Liver (tissue), 9 donors: ENCODE data around the gene B3GNT3. TPM values are rescaled to one million over a fixed set of nuclear protein-coding genes. Genes with fewer than 3 reads are reported as not detected.

Experiments
- DNase-seq: peaks from one replicate; pipeline ENCODE4 v3.0.0-alpha.2; 2017; ENCODE audit warnings: low spot score
- H3K27ac ChIP-seq, 2 donors: one replicate each; pipeline ENCODE4 v1.7.0; 2013; ENCODE audit warnings: inconsistent platforms in 2 of 2, low read length in 2 of 2, control low read depth in 1 of 2, low read depth in 1 of 2, mild to moderate bottlenecking in 1 of 2
- H3K27me3 ChIP-seq, 4 donors: one replicate each; pipeline versions ENCODE4 v1.6.1 to v1.7.0; 2013; ENCODE audit warnings: low read length in 3 of 4, inconsistent platforms in 1 of 4, mild to moderate bottlenecking in 1 of 4, moderate library complexity in 1 of 4; ENCODE audit not compliant: control insufficient read depth in 4 of 4, insufficient read depth in 4 of 4
- H3K36me3 ChIP-seq, 4 donors: one replicate each; pipeline versions ENCODE4 v1.6.1 to v1.7.0; 2013; ENCODE audit warnings: low read length in 3 of 4, mild to moderate bottlenecking in 3 of 4, low read depth in 1 of 4, moderate library complexity in 1 of 4; ENCODE audit not compliant: control insufficient read depth in 4 of 4, insufficient read depth in 3 of 4
- H3K4me1 ChIP-seq, 4 donors: one replicate each; pipeline versions ENCODE4 v1.6.1 to v1.7.0; 2013; ENCODE audit warnings: low read length in 3 of 4, mild to moderate bottlenecking in 3 of 4, moderate library complexity in 1 of 4; ENCODE audit not compliant: control insufficient read depth in 4 of 4, insufficient read depth in 4 of 4
- H3K4me3 ChIP-seq, 3 donors: one replicate each; pipeline versions ENCODE4 v1.6.1 to v1.7.0; 2013; ENCODE audit warnings: low read length in 3 of 3, control low read depth in 1 of 3, low read depth in 1 of 3, mild to moderate bottlenecking in 1 of 3
- H3K9ac ChIP-seq, 2 donors: one replicate each; pipeline ENCODE4 v1.7.0; 2013; ENCODE audit warnings: low read length in 2 of 2, mild to moderate bottlenecking in 2 of 2, moderate library complexity in 2 of 2, control low read depth in 1 of 2, low read depth in 1 of 2
- H3K9me3 ChIP-seq, 4 donors: one replicate each; pipeline versions ENCODE4 v1.6.1 to v1.7.0; 2013; ENCODE audit warnings: low read length in 3 of 4; ENCODE audit not compliant: control insufficient read depth in 4 of 4
- ATF3 ChIP-seq: IDR thresholded peaks from 2 replicates; pipeline ENCODE4 v1.6.1; 2016; ENCODE audit warnings: antibody characterized with exemption
- CTCF ChIP-seq: fragments of 150-350 bp; IDR thresholded peaks from 2 replicates; pipeline ENCODE4 v1.5.1; 2017; ENCODE audit warnings: improper control_type of control experiment, low read depth, low read length; ENCODE audit not compliant: missing input control
- EGR1 ChIP-seq, 2 donors: IDR thresholded peaks; 2 replicates each; pipeline ENCODE4 v1.6.1; 2016 to 2018; ENCODE audit warnings: antibody characterized with exemption in 2 of 2, low read depth in 2 of 2
- FOXA1 ChIP-seq: IDR thresholded peaks from 2 replicates; pipeline ENCODE4 v1.6.1; 2016; ENCODE audit warnings: antibody characterized with exemption
- FOXA2 ChIP-seq: IDR thresholded peaks from 2 replicates; pipeline ENCODE4 v1.6.1; 2016; ENCODE audit warnings: antibody characterized with exemption
- GABPA ChIP-seq, 2 donors: IDR thresholded peaks in 1 of 2; conservative IDR thresholded peaks in 1 of 2; 2 replicates each; pipeline ENCODE4 v1.6.1; 2016; ENCODE audit warnings: antibody characterized with exemption in 2 of 2, mild to moderate bottlenecking in 1 of 2, moderate library complexity in 1 of 2
- HNF4A ChIP-seq, 2 donors: conservative IDR thresholded peaks; 2 replicates each; pipeline ENCODE4 v1.6.1; 2016; ENCODE audit warnings: antibody characterized with exemption in 2 of 2, mild to moderate bottlenecking in 2 of 2
- HNF4G ChIP-seq: IDR thresholded peaks from 2 replicates; pipeline ENCODE4 v1.6.1; 2016; ENCODE audit warnings: antibody characterized with exemption
- JUND ChIP-seq, 2 donors: IDR thresholded peaks; 2 replicates each; pipeline ENCODE4 v1.6.1; 2016; ENCODE audit warnings: antibody characterized with exemption in 2 of 2
- MAX ChIP-seq: IDR thresholded peaks from 2 replicates; pipeline ENCODE4 v1.6.1; 2016; ENCODE audit warnings: antibody characterized with exemption
- NR2F2 ChIP-seq: IDR thresholded peaks from 2 replicates; pipeline ENCODE4 v1.6.1; 2016; ENCODE audit warnings: antibody characterized with exemption
- RAD21 ChIP-seq, 2 donors: IDR thresholded peaks; 2 replicates each; pipeline ENCODE4 v1.6.1; 2016; ENCODE audit warnings: antibody characterized with exemption in 2 of 2, mild to moderate bottlenecking in 2 of 2
- REST ChIP-seq: IDR thresholded peaks from 2 replicates; pipeline ENCODE4 v1.6.1; 2016; ENCODE audit warnings: antibody characterized with exemption, mild to moderate bottlenecking
- RXRA ChIP-seq, 2 donors: IDR thresholded peaks; 2 replicates each; pipeline ENCODE4 v1.6.1; 2017 to 2018; ENCODE audit warnings: antibody characterized with exemption in 2 of 2, mild to moderate bottlenecking in 1 of 2
- SP1 ChIP-seq: IDR thresholded peaks from 2 replicates; pipeline ENCODE4 v1.6.1; 2018; ENCODE audit warnings: antibody characterized with exemption, mild to moderate bottlenecking
- TAF1 ChIP-seq: conservative IDR thresholded peaks from 2 replicates; pipeline ENCODE4 v1.6.1; 2016; ENCODE audit warnings: antibody characterized with exemption, mild to moderate bottlenecking
- YY1 ChIP-seq: IDR thresholded peaks from 2 replicates; pipeline ENCODE4 v1.6.1; 2016; ENCODE audit warnings: antibody characterized with exemption, mild to moderate bottlenecking
- ZBTB33 ChIP-seq: IDR thresholded peaks from 2 replicates; pipeline ENCODE4 v1.6.1; 2016; ENCODE audit warnings: antibody characterized with exemption
- WGBS: extraction: QIAGEN DNeasy Blood & Tissue Kit; methylation state at CpG from one replicate; pipeline ENCODE4 v1.1.7; 2013; 5-methylcytosine and 5-hydroxymethylcytosine counted together
- polyA plus RNA-seq, 2 donors: library from polyadenylated mRNA; stranded (reverse) in 1 of 2; unstranded in 1 of 2; fragments of 200-250 nt in 1 of 2; fragments of >200 nt in 1 of 2; fragmentation: Nextera tagmentation in 1 of 2; extraction: Ambion mirVana in 1 of 2; gene quantifications; one replicate each; pipeline versions ENCODE4 v1.2.1 to v1.2.3, GENCODE V29; 2013 to 2015
- total RNA-seq, 2 donors: library from RNA; depleted of rRNA; stranded (reverse); fragments of >200 nt; gene quantifications; one replicate each; pipeline ENCODE4 v1.2.3, GENCODE V29; 2014
- donor health status: healthy.
- donor health status: healthy.
- donor health status: healthy.
- donor health status: healthy.
- donor health status: healthy.

The B3GNT3 gene
- total and polyA plus RNA-seq, 4 donors: 0.14 to 2.1 (median 1.1) TPM

GRCh38 chr19:17832443-17833208, 37.7 kb downstream of the B3GNT3 start:
- H3K36me3 ChIP-seq: no peaks in the 10 kb centered on the region
- peaks cover 0 to 3% (median 0%) of the 10 kb centered on the region in 4 donors for H3K4me1 ChIP-seq
- TF ChIP-seq CTCF (no peak), NR2F2 (no peak), HNF4G (no peak)
- 85% methylated on average over 17 of the region's 17 CpGs for WGBS
- DNase-seq: no peak
- H3K27me3 ChIP-seq: peaks cover 0 to 4% (median 0%) of the 10 kb centered on the region in 4 donors
- no peak overlapping the region for H3K4me3 ChIP-seq
- H3K9me3 ChIP-seq: no peaks in the 10 kb centered on the region
- H3K27ac ChIP-seq: no peak overlapping the region
- no peak overlapping the region for H3K9ac ChIP-seq

GRCh38 chr19:17834350-17835181, 39.6 kb downstream of the B3GNT3 start:
- TF ChIP-seq HNF4A (conservative IDR thresholded peaks at IDR 0.05) (no peak), GABPA (IDR thresholded peaks at IDR 0.05 in 1 of 2, conservative IDR thresholded peaks at IDR 0.05 in 1 of 2) (no peak), EGR1 (IDR thresholded peaks at IDR 0.05; ENCODE audit: low read depth in 2 of 2) (no peak), FOXA2 (no peak), MAX (no peak), JUND (IDR thresholded peaks at IDR 0.05) (no peak), YY1 (no peak), ATF3 (no peak), NR2F2 (no peak), RXRA (IDR thresholded peaks at IDR 0.05) (no peak), ZBTB33 (no peak), CTCF (no peak), TAF1 (no peak), RAD21 (IDR thresholded peaks at IDR 0.05) (no peak), REST (no peak), HNF4G (no peak), FOXA1 (no peak), SP1 (no peak)
- Histone ChIP-seq H3K36me3 (no peaks in the 10 kb centered on the region), H3K27me3 (peaks cover 0 to 4% (median 0%) of the 10 kb centered on the region in 4 donors), H3K9me3 (no peaks in the 10 kb centered on the region), H3K4me3 (no peak overlapping the region), H3K4me1 (peaks cover 0 to 3% (median 0%) of the 10 kb centered on the region in 4 donors), H3K27ac (no peak overlapping the region), H3K9ac (no peak overlapping the region)
- DNase-seq: no peak
- 74% methylated on average over 27 of the region's 27 CpGs for WGBS
